HepG2 (cell line): ENCODE results near the gene MICALL2. TPM values are rescaled to one million over a fixed set of nuclear protein-coding genes. Genes with fewer than 3 reads are reported as not detected.

Experiments used
- ATAC-seq: fragments of 200-7000 bp; cut with Tn5 transposase; 3 replicates; pipeline ENCODE4 v1.9.1; 2020; ENCODE audit warnings: mild to moderate bottlenecking, moderate library complexity
- BruUV-seq: library from RNA; stranded (reverse); fragments of 400-500 nt; replicated peaks from 2 replicates; lab custom pipeline; 2021; lab: Mats Ljungman, UMichigan
- CTCF ChIA-PET: fragments of 300-600 bp; formaldehyde crosslinking; extraction: SDS; loops from one replicate; lab custom pipeline; 2021; ENCODE audit warnings: low total read pairs, inconsistent platforms, low intra/inter-chr PET ratio; lab: Yijun Ruan, JAX
- POLR2A ChIA-PET: fragments of 350-600 bp; sonication (Branson Sonifier 250); formaldehyde crosslinking; loops from one replicate; lab custom pipeline; 2020; ENCODE audit warnings: antibody characterized with exemption, inconsistent platforms; lab: Yijun Ruan, JAX
- DNase-seq: peaks from one replicate; pipeline ENCODE4 v3.0.0-alpha.2; 2015; ENCODE audit warnings: low spot score
- FAIRE-seq: peaks from 3 replicates; lab custom pipeline; 2011; peaks lifted over from hg19 to GRCh38; lab: Jason Lieb, UNC
- H2AFZ ChIP-seq: one replicate; pipeline ENCODE4 v1.6.1; 2011; ENCODE audit warnings: low read length, inconsistent platforms
- H3K27ac ChIP-seq: fragments of 300-600 bp; 3 replicates; pipeline ENCODE4 v1.8.0; 2011; ENCODE audit warnings: mixed run types, mild to moderate bottlenecking, mixed read lengths, low read length, inconsistent platforms; ENCODE audit not compliant: insufficient read depth; ENCODE audit errors: extremely low read length
- H3K27me3 ChIP-seq, 2 experiments: fragments of 200-600 bp in 1 of 2; 2 replicates in 1 of 2; 3 replicates in 1 of 2; pipeline versions ENCODE4 v1.6.0 to v1.8.0; 2011; ENCODE audit warnings: low read length in 2 of 2, mild to moderate bottlenecking in 2 of 2, moderate library complexity in 2 of 2, inconsistent platforms in 1 of 2; ENCODE audit not compliant: insufficient read depth in 2 of 2, control insufficient read depth in 1 of 2
- H3K36me3 ChIP-seq, 2 experiments: fragments of 200-600 bp in 1 of 2; replicated peaks in 1 of 2; 2 replicates in 1 of 2; 3 replicates in 1 of 2; pipeline versions ENCODE4 v1.5.1 to v1.8.0; 2011; ENCODE audit warnings: low read length in 2 of 2, inconsistent platforms in 1 of 2; ENCODE audit not compliant: insufficient read depth in 2 of 2, control insufficient read depth in 1 of 2
- H3K4me1 ChIP-seq: 2 replicates; pipeline ENCODE4 v1.5.1; 2012; ENCODE audit warnings: low read length, inconsistent platforms; ENCODE audit not compliant: insufficient read depth
- H3K4me2 ChIP-seq: 2 replicates; pipeline ENCODE4 v1.6.0; 2011; ENCODE audit warnings: low read depth, low read length, inconsistent platforms
- H3K4me3 ChIP-seq, 3 experiments: fragments of 200-600 bp in 1 of 3; sonication (generic), shearing (Covaris generic) in 1 of 3; replicated peaks in 1 of 3; 2 replicates each; pipeline ENCODE4 v1.5.1; 2011 to 2016; ENCODE audit warnings: low read length in 3 of 3, inconsistent platforms in 2 of 3, low read depth in 2 of 3, mild to moderate bottlenecking in 2 of 3, control low read depth in 1 of 3, mixed read lengths in 1 of 3; ENCODE audit not compliant: insufficient read depth in 1 of 3
- H3K79me2 ChIP-seq: one replicate; pipeline ENCODE4 v1.6.1; 2011; ENCODE audit warnings: low read length, inconsistent platforms; ENCODE audit not compliant: insufficient read depth
- H3K9ac ChIP-seq: 2 replicates; pipeline ENCODE4 v1.6.0; 2011; ENCODE audit warnings: mild to moderate bottlenecking, low read depth, low read length, inconsistent platforms; ENCODE audit not compliant: insufficient read depth
- H3K9me3 ChIP-seq: 2 replicates; pipeline ENCODE4 v1.5.1; 2012; ENCODE audit warnings: mild to moderate bottlenecking, low read length
- H4K20me1 ChIP-seq: 2 replicates; pipeline ENCODE4 v1.6.0; 2011; ENCODE audit warnings: inconsistent platforms, mild to moderate bottlenecking, low read length, moderate library complexity; ENCODE audit not compliant: insufficient read depth
- AGO2 ChIP-seq: fragments of 200-400 bp; formaldehyde crosslinking; optimal IDR thresholded peaks from 2 replicates; pipeline ENCODE3; 2017; ENCODE audit warnings: mild to moderate bottlenecking, low read depth, low read length, moderate library complexity
- ATM ChIP-seq: fragments of 450-650 bp; IDR thresholded peaks from 2 replicates; pipeline ENCODE4 v1.7.1; 2017; ENCODE audit warnings: mild to moderate bottlenecking, borderline replicate concordance
- BHLHE40 ChIP-seq: IDR thresholded peaks from 2 replicates; pipeline ENCODE4 v1.6.1; 2011; ENCODE audit warnings: low read length, improper control_type of control experiment
- MAFG ChIP-seq: sonication (generic); formaldehyde crosslinking; IDR thresholded peaks from 2 replicates; pipeline ENCODE4 v1.5.1; 2020; ENCODE audit warnings: mild to moderate bottlenecking, missing genetic modification reagents
- MTA1 ChIP-seq: sonication (generic); formaldehyde crosslinking; IDR thresholded peaks from 2 replicates; pipeline ENCODE4 v1.4.0; 2020; ENCODE audit warnings: missing genetic modification reagents, mild to moderate bottlenecking, borderline replicate concordance
- NFATC3 ChIP-seq: sonication (generic); formaldehyde crosslinking; IDR thresholded peaks from 2 replicates; pipeline ENCODE4 v1.5.1; 2020; ENCODE audit warnings: mild to moderate bottlenecking, missing genetic modification reagents
- RBM22 ChIP-seq: fragments of 200-400 bp; formaldehyde crosslinking; optimal IDR thresholded peaks from 2 replicates; pipeline ENCODE3; 2017; ENCODE audit warnings: mild to moderate bottlenecking, low read length, moderate library complexity
- TCF7L2 ChIP-seq: IDR thresholded peaks from 2 replicates; pipeline ENCODE4 v1.6.1; 2011; ENCODE audit warnings: mild to moderate bottlenecking, low read depth, low read length, moderate library complexity
- ZNF629 ChIP-seq: sonication (generic); formaldehyde crosslinking; conservative IDR thresholded peaks from 2 replicates; pipeline ENCODE4 v1.5.0; 2020; ENCODE audit warnings: missing genetic modification reagents
- ZNF768 ChIP-seq: sonication (generic); formaldehyde crosslinking; IDR thresholded peaks from 2 replicates; pipeline ENCODE4 v1.4.0; 2020; ENCODE audit warnings: missing genetic modification reagents
- ZNF83 ChIP-seq: sonication (generic); formaldehyde crosslinking; IDR thresholded peaks from 2 replicates; pipeline ENCODE4 v1.4.0; 2020; ENCODE audit warnings: missing genetic modification reagents, mild to moderate bottlenecking, borderline replicate concordance
- WGBS: methylation state at CpG from one replicate; pipeline ENCODE4 v1.1.6; 2017; ENCODE audit warnings: low lambda C conversion rate; 5-methylcytosine and 5-hydroxymethylcytosine counted together
- in situ Hi-C: cut with HindIII; loops from 2 replicates; pipeline ENCODE4 v1.10.0; 2017; ENCODE audit warnings: low pct_unique_long_range_greater_than_20kb; ENCODE audit not compliant: extremely low pct_ligation_motif_present
- intact Hi-C: fragments of 100-400 bp; cut with micrococcal nuclease; formaldehyde crosslinking; loops from one replicate; pipeline ENCODE4 v1.10.0; 2022; ENCODE audit not compliant: unreplicated experiment
- polyA plus RNA-seq, 8 experiments: library from polyadenylated mRNA; depleted of rRNA in 3 of 8; stranded (reverse) in 7 of 8; unstranded in 1 of 8; fragments of >200 nt; fragmentation: Illumina TruSeq in 4 of 8; extraction: Trizol in 4 of 8; gene quantifications; 2 replicates each; pipeline versions ENCODE4 v1.2.1 to v1.2.3, GENCODE V29; 2011 to 2016; ENCODE audit warnings: low read depth in 4 of 8, missing spikeins in 1 of 8, mixed read lengths in 1 of 8; ENCODE audit not compliant: insufficient read depth in 1 of 8
- total RNA-seq, 5 experiments: library from RNA; depleted of rRNA; stranded (reverse); fragments of >200 nt; fragmentation: Illumina TruSeq; extraction: Trizol; gene quantifications; 2 replicates each; pipeline ENCODE4 v1.2.3, GENCODE V29; 2016; ENCODE audit warnings: low read depth in 1 of 5
- TF ChIP-seq, protein P1 (sequence below): sonication (generic); formaldehyde crosslinking; IDR thresholded peaks from 2 replicates; pipeline ENCODE4 v1.8.0; 2022; ENCODE audit warnings: low read depth, missing genetic modification reagents
- TF ChIP-seq, protein P2 (sequence below): sonication (generic); formaldehyde crosslinking; IDR thresholded peaks from 2 replicates; pipeline ENCODE4 v1.4.0; 2020; ENCODE audit warnings: missing genetic modification reagents
- TF ChIP-seq, protein P3 (sequence below): sonication (generic); formaldehyde crosslinking; IDR thresholded peaks from 2 replicates; pipeline ENCODE4 v1.4.0; 2020; ENCODE audit warnings: missing genetic modification reagents; ENCODE audit errors: not compliant biosample characterization

MICALL2 gene
- total and polyA plus RNA-seq, 2 of the 13 experiments (the other 11 are each of a cell fraction or from before 2014, with no cell fraction given) = 5.8 to 12.4 TPM

DNA sequence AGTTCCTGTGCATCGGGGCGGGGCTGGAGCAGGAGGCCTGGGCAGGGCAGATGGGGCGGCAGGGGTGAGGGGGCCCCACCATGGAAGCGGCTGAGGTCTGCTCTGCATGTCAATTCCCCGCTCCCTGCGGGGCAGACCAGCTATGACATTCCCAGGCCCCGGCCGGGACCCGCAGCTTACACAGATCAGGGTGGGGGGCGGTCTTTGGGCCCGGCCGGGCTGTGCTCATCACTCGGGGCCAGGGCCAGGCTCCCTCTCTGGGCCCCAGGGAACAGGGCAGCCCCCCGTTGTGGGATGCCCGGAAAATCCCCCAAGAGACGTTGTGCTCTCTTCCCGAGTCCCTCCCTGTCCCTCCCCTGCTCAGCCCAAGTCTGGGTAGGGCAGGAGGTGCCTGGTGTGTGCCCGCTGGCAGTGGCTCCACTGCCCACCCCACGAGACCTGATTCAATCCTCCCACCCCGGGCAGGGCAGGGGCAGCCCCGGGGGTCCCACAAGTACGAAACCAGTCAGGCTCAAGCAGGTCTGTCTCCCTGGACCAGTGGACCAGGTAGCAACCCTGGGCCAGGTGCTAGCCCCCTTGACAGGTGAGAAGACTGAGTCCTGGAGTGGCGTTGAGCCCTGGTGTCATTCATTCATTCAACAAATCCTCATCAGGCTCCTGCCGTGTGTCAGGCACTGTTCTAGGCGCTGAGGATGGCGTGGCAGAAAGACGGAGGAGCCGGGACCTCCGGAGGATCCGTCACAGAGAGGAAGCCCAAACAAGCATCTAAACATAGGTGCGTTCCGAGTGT is 29.0 kb downstream of the MICALL2 start:
- ATAC-seq (no peak), DNase-seq (no peak), FAIRE-seq (no peak)
- intact Hi-C loops (no loop called here), in situ Hi-C loops (loop anchor here (5.0 kb wide), 1 partner anchor 37 kb away; no protein-coding TSS in a partner anchor)
- POLR2A ChIA-PET = interaction anchor here (1.5 kb wide), 1 partner anchor 8 kb away, joined by 3 read pairs; no protein-coding TSS in a partner anchor
- no peak overlapping the region for H3K9ac ChIP-seq
- no peak overlapping the region for H2AFZ ChIP-seq
- WGBS = 49% methylated on average over 12 of the region's 32 CpGs
- H3K4me2 ChIP-seq = peak overlapping the region; percentile 98; the same call in 1 of the 2 replicates
- H3K4me3 ChIP-seq = peak overlapping the region in 1 of 3 experiments; percentile 72; a peak in 1 of 6 replicates
- H3K4me1 ChIP-seq = peaks cover 54% of the 10 kb centered on the region
- H3K36me3 ChIP-seq = no peaks in the 10 kb centered on the region
- peak; percentile 36 for TF ChIP-seq AGO2
- peak; percentile 57; the same call in 1 of the 2 replicates for TF ChIP-seq ZNF768
- no peak for TF ChIP-seq NFATC3 (CRISPR knock-in tag)
- no peak for TF ChIP-seq ZNF83 (CRISPR knock-in tag)
- no peak for TF ChIP-seq MAFG (CRISPR knock-in tag)
- TF ChIP-seq, protein P1, sequence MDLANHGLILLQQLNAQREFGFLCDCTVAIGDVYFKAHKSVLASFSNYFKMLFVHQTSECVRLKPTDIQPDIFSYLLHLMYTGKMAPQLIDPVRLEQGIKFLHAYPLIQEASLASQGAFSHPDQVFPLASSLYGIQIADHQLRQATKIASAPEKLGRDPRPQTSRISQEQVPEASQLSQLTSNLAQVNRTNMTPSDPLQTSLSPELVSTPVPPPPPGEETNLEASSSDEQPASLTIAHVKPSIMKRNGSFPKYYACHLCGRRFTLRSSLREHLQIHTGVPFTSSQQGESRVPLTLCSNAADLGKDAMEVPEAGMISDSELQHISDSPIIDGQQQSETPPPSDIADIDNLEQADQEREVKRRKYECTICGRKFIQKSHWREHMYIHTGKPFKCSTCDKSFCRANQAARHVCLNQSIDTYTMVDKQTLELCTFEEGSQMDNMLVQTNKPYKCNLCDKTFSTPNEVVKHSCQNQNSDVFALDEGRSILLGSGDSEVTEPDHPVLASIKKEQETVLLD (CRISPR knock-in tag) = no peak
- TF ChIP-seq, protein P2, sequence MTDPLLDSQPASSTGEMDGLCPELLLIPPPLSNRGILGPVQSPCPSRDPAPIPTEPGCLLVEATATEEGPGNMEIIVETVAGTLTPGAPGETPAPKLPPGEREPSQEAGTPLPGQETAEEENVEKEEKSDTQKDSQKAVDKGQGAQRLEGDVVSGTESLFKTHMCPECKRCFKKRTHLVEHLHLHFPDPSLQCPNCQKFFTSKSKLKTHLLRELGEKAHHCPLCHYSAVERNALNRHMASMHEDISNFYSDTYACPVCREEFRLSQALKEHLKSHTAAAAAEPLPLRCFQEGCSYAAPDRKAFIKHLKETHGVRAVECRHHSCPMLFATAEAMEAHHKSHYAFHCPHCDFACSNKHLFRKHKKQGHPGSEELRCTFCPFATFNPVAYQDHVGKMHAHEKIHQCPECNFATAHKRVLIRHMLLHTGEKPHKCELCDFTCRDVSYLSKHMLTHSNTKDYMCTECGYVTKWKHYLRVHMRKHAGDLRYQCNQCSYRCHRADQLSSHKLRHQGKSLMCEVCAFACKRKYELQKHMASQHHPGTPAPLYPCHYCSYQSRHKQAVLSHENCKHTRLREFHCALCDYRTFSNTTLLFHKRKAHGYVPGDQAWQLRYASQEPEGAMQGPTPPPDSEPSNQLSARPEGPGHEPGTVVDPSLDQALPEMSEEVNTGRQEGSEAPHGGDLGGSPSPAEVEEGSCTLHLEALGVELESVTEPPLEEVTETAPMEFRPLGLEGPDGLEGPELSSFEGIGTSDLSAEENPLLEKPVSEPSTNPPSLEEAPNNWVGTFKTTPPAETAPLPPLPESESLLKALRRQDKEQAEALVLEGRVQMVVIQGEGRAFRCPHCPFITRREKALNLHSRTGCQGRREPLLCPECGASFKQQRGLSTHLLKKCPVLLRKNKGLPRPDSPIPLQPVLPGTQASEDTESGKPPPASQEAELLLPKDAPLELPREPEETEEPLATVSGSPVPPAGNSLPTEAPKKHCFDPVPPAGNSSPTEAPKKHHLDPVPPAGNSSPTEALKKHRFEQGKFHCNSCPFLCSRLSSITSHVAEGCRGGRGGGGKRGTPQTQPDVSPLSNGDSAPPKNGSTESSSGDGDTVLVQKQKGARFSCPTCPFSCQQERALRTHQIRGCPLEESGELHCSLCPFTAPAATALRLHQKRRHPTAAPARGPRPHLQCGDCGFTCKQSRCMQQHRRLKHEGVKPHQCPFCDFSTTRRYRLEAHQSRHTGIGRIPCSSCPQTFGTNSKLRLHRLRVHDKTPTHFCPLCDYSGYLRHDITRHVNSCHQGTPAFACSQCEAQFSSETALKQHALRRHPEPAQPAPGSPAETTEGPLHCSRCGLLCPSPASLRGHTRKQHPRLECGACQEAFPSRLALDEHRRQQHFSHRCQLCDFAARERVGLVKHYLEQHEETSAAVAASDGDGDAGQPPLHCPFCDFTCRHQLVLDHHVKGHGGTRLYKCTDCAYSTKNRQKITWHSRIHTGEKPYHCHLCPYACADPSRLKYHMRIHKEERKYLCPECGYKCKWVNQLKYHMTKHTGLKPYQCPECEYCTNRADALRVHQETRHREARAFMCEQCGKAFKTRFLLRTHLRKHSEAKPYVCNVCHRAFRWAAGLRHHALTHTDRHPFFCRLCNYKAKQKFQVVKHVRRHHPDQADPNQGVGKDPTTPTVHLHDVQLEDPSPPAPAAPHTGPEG (CRISPR knock-in tag) = no peak
- no peak for TF ChIP-seq ATM
- TF ChIP-seq TCF7L2 = no peak
- no peak for TF ChIP-seq MTA1 (CRISPR knock-in tag)
- TF ChIP-seq BHLHE40 = no peak
- TF ChIP-seq ZNF629 (CRISPR knock-in tag) = peak; percentile 83
- TF ChIP-seq, protein P3, sequence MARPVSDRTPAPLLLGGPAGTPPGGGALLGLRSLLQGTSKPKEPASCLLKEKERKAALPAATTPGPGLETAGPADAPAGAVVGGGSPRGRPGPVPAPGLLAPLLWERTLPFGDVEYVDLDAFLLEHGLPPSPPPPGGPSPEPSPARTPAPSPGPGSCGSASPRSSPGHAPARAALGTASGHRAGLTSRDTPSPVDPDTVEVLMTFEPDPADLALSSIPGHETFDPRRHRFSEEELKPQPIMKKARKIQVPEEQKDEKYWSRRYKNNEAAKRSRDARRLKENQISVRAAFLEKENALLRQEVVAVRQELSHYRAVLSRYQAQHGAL (CRISPR knock-in tag) = no peak
- no peak for TF ChIP-seq RBM22
- H3K27me3 ChIP-seq = peaks cover 3 to 10% of the 10 kb centered on the region in 2 experiments; a peak in 1 of 5 replicates
- no peaks in the 10 kb centered on the region for H4K20me1 ChIP-seq
- H3K9me3 ChIP-seq = no peaks in the 10 kb centered on the region
- BruUV-seq = no TSS peak
- no peaks in the 10 kb centered on the region for H3K79me2 ChIP-seq
- CTCF ChIA-PET = interaction anchor here (1.1 kb wide), 1 partner anchor 204 kb away, joined by 4 read pairs; no protein-coding TSS in a partner anchor
- H3K27ac ChIP-seq = no peak overlapping the region
